Vagina (tissue), 2 donors: Measurements from ENCODE around the gene PACS1.

Experiments used
- CTCF ChIP-seq, 3 experiments: fragments of 450-650 bp in 2 of 3; fragments of 200-600 bp in 1 of 3; sonication (generic) in 1 of 3; IDR thresholded peaks; one replicate each; pipeline ENCODE4 v1.5.1; 2017 to 2019; ENCODE audit warnings: antibody characterized with exemption in 3 of 3, mild to moderate bottlenecking in 2 of 3, moderate library complexity in 2 of 3
- POLR2A ChIP-seq, 2 donors: fragments of 450-650 bp; IDR thresholded peaks; one replicate each; pipeline ENCODE4 v1.6.1; 2017; ENCODE audit warnings: antibody characterized with exemption in 2 of 2, mild to moderate bottlenecking in 2 of 2, moderate library complexity in 2 of 2
- POLR2AphosphoS5 ChIP-seq, 2 donors: sonication (generic); formaldehyde crosslinking; IDR thresholded peaks; one replicate each; pipeline ENCODE4 v1.9.0; 2017; ENCODE audit warnings: antibody characterized with exemption in 2 of 2, mild to moderate bottlenecking in 2 of 2, low read depth in 1 of 2; ENCODE audit not compliant: insufficient read depth in 1 of 2

GRCh38 chr11:66168289-66168688 is 98.2 kb downstream of the PACS1 start:
- TF ChIP-seq CTCF (IDR thresholded peaks at IDR 0.05) (no peak), POLR2AphosphoS5 (IDR thresholded peaks at IDR 0.05; ENCODE audit: insufficient read depth in 1 of 2, low read depth in 1 of 2) (no peak), POLR2A (IDR thresholded peaks at IDR 0.05) (no peak)
